GM21576 (cell line): ENCODE data around the gene CCDC24.

Experiments used
- ATAC-seq: cut with Tn5 transposase; IDR thresholded peaks from one replicate; pipeline ENCODE4 v1.9.1; 2021; ENCODE audit warnings: mild to moderate bottlenecking, moderate library complexity; ENCODE audit not compliant: unreplicated experiment

CCDC24 gene

DNA sequence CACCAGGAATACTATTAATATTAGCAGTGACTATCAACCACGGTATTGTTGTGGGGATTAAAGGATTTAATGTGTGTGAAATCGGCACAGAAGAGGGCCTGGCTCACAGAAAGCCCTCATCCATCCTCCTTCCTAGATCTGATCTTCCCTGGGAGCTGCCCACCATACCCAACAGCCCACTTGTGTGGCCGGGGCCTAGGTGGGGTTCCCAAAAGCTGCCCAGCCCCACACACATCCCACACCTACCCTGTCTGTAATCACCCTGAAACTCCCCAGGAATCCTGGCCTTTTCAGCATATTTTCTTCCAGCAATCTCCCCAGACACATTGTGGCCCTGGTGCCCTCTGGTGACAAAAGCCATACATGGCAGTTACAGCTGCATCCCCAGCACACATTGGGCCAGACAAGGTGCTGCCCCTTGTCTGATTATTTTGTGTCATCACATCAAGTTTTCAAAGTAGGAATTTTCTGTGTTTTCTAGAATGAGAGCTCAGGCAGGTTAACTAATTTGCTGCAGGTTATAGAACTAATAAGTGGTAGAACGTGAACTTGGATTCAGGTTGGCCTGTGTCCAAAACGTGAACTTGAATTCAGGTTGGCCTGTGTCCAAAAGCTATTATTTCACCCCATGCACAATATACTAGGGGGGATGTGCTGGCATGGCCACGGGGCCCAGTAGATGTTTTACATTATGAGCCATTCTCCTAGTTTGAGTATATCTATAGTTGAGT is 45.2 kb downstream of the CCDC24 start:
- ATAC-seq = no peak

DNA sequence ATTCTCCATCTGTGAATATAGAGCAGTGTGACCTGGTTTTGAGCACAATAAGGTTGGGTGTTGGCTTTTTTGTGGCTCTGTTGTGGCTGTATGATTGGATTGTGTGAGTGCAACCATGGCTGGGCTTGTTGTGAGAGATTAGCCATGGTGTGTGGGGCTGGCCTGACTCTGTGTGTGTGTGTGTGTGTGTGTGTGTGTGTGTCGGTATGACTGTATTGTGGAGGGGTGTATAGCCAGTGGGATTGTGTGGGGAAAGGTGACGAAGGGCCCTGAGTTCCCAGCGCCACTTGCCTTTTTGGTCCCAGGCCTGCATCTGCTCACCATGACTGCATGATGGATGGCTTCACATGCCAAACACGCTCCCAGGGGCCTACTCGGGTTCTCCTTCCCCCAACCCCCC is 45.8 kb downstream of the CCDC24 start:
- no peak for ATAC-seq

DNA sequence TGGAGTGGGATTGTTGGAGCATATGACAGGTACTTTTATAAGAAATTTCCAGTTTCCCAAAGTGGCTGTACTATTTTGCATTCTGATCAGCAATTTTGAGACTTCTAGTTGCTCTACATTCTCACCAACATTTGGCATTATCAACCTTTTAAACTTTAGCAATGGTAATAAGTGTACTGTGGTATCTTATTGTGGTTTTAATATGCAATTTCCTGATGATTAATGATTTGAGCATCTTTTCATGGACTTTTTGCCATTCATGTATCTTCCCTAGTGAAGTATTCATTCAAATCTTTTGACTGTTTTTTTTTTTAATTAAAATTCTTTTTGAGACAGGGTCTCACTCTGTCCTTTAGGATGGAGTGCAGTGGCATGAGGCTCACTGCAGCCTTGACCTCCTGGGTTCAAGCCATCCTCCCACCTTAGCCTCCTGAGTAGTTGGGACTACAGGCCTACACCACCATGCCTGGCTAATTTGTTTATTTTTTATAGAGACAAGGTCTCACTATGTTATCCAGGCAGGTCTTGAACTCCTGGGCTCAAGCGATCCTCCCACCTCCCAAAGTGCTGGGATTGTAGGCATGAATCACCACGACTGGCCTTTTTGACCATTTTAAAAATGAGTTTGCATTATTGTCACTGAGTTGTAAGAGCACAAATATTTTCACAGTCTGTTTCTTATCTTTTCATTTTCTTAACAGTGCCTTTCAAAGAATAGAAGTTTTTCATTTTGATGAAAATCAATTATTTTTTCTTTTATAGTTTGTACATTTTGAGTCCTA is 47.7 kb downstream of the CCDC24 start:
- no peak for ATAC-seq

GRCh38 chr1:44040418-44040817 is 49.0 kb downstream of the CCDC24 start:
- no peak for ATAC-seq

DNA sequence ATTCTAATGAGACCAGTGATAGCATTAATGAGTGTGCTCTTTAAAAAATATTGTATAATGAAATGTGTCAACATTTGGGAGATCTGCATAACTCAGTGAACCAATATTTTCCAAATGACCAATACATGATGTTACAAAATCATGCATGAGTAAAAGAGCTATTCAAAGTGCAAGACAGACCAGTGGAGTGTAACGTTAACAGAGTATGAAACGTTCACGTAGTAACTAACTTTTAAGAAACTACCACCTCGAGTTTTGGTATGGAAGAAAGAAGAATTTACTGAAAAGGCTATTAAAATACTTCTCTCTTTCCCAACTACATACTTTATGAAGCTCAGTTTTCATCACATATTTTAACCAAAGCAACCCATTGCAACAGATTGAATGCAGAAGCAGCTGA is 49.4 kb downstream of the CCDC24 start:
- ATAC-seq = no peak

DNA sequence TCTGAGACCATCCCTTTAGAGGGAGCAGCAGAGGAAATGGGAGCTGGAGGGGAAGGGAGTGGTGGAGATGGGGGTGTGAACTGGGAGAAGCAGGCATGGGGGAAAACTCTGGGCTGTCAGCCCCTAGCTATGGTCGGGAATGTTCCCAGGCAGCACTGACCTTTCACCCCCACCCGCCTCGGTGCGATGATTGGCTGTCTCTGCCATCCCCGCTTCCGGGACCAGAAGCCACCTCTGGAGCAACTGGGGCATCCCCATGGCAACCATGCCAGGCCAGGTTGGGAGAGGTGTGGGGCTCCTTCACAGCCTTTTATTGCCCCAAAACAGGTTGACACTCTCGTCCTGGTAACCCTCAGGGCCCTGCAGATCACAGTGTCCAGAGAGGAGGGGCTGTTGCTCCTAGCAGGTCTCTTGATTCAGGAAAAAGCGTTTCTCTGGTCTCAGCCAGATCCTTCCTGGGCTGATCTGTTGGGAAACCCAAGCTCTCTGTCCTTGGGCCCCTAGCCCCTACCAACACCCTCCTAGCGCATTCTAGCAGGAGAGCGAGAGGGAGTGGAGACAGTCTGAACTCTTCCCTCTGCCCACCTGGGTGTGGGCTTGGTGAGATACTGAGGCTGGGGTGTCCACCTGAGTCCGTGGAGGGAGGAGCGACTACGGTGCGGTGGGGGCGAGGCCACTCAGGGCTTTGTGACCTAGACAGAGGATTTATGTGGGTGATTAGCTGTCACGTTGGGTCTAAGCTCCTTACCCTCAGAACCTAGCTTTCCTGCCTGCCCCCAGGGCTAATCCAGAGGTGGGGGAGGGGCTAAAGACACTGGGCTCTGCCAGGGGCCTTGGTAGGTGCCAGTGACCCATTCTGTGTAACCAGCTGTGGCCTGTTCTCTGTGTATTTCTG is 52.0 kb downstream of the CCDC24 start:
- ATAC-seq = no peak

GRCh38 chr1:44044071-44044801 is 52.8 kb downstream of the CCDC24 start:
- no peak for ATAC-seq

- ATAC-seq = no peak
Observed at GRCh38 chr1:44045064-44045463, 53.7 kb downstream of the CCDC24 start.
